Hematopoietic multipotent progenitor cell treated with erythropoietin and hydrocortisone succinate and interleukin-3 and kit ligand, for 4 days (in vitro differentiated cells): ENCODE measurements around the gene ALG2.

Experiments
- DNase-seq: peaks from one replicate; pipeline ENCODE4 v3.0.0-alpha.2; 2015

The ALG2 gene

GRCh38 chr9:99169982-99170761 lies 51.6 kb downstream of the ALG2 start:
- DNase-seq: no peak

DNA sequence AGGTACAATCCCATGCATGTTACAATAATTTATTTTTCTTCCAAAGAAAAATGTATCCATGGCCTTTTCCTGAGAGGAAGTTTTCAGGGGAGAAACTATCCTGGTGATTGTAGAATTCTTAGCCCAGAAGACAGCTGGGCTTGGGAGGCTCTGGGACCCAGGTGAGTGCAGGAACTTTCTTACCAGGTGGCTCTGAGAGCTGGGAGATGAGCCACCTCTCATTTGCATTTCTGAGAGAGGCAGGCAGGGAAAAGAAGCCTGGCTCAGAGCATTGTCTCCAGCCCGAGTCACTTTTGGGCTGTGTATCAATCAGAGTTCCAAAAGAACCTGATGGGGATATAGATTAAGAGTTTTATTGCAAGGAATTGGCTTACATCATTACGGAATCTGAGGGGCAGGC lies 52.7 kb downstream of the ALG2 start:
- DNase-seq: no peak

GRCh38 chr9:99167694-99168093 lies 54.0 kb downstream of the ALG2 start:
- peak; percentile 54 for DNase-seq

DNA sequence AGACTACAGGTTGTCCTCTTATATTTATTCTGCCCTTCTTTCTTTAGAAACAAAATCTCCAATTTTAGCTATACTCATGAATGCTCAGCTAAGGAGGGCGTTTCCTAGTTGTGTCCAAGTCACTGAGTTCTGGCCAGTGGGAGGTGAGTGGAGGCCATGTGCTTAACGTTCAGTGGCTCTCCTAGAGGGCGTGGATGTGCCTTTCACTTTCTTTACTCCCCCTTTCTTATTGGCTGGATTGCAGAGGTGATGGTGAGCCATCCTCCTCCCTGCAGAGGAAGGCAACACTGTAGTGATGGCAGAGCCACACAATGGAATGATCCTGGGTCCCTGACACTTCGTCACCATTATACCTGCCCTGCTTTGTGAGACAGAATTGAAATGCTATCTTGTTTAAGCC lies 54.6 kb downstream of the ALG2 start:
- DNase-seq: no peak
